ENCODE data around the gene PEAK1. TPM values are rescaled to one million over a fixed set of nuclear protein-coding genes. Genes with fewer than 3 reads are reported as not detected.
A peak's percentile ranks its signal among the peaks of the same experiment; 100 is the strongest.

The PEAK1 gene
- total RNA-seq, 1 donor from 2014 or later: 59.6 TPM

DNA sequence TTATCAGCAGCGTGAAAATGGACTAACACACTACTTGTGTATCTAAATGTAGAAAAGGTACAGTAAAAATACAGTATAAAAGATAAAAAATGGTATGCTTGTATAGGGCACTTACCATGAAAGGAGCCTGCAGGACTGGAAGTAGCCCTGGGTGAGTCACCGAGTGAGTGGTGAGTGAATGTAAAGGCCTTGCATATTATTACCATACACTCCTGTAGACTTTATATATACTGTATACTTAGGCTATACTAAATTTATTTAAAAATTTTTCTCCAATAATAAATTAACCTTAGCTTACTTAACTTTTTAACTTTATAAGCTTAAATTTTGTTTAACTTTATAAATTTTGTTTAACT lies 281.8 kb downstream of the PEAK1 start:
- DNase-seq (ENCODE audit: low read depth in 2 of 2): no peak

GRCh38 chr15:77135181-77135580 lies 284.7 kb downstream of the PEAK1 start:
- no peak for DNase-seq (ENCODE audit: low read depth in 2 of 2)

DNA sequence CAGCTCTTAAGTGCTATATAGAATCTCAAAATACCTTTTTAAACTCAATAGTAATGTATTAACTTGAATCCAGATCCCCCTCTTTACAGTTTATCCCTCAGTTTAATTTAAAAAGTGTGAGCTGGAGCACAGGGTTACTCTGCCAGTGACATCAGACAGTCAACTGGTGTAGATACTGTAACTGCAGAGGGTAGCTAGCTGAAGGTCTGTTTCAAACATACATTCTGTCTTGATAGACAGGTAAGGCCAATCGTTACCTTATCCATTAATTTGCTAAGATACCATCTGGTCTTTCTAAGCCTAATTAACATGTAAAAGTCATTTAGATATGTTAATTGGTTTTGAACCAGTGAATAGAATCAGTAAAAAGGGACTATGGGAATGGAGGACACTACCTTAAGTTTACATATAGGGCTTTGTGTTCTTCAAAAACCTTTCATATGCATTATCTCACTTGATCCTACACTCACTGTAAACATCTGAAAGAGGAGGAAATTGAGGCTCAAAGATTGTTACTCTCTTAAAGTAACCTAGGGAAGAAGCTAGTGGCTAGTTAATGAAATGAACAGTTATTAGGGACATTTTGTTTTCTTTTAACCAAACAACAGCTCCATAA lies 289.5 kb downstream of the PEAK1 start:
- no peak for DNase-seq (ENCODE audit: low read depth in 2 of 2)

DNA sequence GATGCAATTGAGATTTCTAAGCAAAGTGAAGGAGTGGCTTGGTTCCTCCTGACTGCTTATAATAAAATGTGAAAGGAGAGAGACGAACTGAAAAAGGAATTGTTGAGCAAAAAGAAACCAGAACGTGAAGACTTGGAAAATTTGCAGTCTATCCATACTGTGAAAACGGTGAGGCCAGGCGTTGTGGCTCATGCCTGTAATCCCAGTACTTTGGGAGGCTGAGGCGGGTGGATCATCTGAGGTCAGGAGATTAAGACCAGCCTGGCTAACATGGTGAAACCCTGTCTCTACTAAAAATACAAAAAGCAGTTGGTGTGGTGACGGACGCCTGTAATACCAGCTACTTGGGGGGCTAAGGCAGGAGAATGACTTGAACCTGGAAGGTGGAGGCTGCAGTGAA lies 292.3 kb downstream of the PEAK1 start:
- no peak for DNase-seq (ENCODE audit: low read depth in 2 of 2)

- DNase-seq (ENCODE audit: low read depth in 2 of 2): no peak
Observed at GRCh38 chr15:77126529-77127326, 293.2 kb downstream of the PEAK1 start.

GRCh38 chr15:77123854-77124253 lies 296.1 kb downstream of the PEAK1 start:
- DNase-seq (ENCODE audit: low read depth in 2 of 2): no peak

GRCh38 chr15:77122576-77122975 lies 297.3 kb downstream of the PEAK1 start:
- DNase-seq (ENCODE audit: low read depth in 2 of 2): no peak

- no peak for DNase-seq (ENCODE audit: low read depth in 2 of 2)
Observed at GRCh38 chr15:77121599-77121998, 298.3 kb downstream of the PEAK1 start.

GRCh38 chr15:77120576-77120975 lies 299.3 kb downstream of the PEAK1 start:
- DNase-seq (ENCODE audit: low read depth in 2 of 2): no peak

GRCh38 chr15:77119446-77119845 lies 300.5 kb downstream of the PEAK1 start:
- no peak for DNase-seq (ENCODE audit: low read depth in 2 of 2)

GRCh38 chr15:77118882-77119321 lies 301.0 kb downstream of the PEAK1 start:
- peak; percentile 66 to 79 for DNase-seq (ENCODE audit: low read depth in 2 of 2)

DNA sequence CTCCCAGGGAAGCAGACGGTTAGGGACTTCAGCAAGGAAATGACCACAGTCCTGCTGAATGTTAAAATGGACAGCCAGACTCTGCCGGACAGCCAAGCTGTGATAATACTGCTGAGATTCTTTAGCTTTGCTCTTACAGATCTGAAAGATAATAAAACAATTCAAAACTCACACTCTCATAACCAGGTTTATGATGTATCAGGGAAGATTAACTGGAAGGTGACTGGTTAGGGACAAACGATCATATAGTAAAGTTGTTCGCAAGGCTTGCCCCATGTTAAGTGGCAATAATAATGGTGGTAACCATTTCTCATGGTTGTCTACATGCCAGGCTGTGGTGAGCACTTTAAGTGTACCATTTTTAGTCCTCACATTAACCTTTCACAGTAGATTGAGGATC lies 304.7 kb downstream of the PEAK1 start:
- DNase-seq (ENCODE audit: low read depth in 2 of 2): no peak

DNA sequence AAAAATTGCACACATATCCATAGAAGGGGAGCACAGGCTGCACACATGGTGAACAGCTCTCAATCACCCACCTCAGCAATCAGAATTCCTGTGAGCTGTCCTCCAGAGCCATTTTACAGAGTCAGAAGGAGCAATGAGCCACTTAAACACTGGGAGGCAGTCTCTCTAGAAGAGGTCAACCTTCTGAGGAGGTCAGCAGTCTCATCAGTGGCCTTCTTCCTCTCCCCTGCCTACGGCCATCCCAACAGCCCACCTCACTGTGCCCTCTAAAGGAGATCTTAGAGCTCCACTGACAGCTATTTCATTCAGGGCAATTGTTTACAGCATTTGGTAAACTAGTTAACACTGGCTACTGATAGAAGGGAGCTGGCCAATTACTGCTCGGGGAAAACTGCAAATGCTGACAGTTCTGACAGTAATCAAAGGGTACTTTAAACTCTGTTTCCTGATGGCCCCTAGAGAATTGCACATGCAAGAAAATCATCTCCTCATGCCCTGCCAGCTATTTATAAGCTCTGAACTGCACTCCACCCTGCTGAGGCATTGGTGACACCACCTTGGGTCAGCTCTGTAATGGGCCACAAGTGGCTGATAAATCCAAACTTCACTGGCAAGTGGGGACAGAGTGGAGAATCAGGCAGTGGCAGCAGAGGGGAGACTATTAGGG lies 306.9 kb downstream of the PEAK1 start:
- DNase-seq (ENCODE audit: low read depth in 2 of 2): no peak

DNA sequence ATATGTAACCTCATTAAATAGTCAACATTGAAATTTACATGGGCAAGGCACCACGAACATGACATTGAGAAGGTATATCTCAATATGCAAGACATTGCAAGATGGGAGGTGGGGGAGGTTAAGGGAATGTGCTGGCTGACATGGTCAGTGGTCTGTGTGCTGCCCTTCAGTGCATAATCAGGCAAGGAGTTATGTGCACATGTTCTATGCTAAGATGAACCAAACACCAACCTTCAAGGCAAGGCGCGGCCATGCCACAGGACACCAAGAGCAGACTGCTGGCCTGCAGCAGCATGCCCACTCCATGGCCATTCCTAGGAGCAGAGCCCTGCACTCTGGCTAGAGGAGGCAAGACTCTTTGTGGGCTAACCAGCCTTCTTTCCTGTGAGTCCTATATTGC lies 308.1 kb downstream of the PEAK1 start:
- no peak for DNase-seq (ENCODE audit: low read depth in 2 of 2)

DNA sequence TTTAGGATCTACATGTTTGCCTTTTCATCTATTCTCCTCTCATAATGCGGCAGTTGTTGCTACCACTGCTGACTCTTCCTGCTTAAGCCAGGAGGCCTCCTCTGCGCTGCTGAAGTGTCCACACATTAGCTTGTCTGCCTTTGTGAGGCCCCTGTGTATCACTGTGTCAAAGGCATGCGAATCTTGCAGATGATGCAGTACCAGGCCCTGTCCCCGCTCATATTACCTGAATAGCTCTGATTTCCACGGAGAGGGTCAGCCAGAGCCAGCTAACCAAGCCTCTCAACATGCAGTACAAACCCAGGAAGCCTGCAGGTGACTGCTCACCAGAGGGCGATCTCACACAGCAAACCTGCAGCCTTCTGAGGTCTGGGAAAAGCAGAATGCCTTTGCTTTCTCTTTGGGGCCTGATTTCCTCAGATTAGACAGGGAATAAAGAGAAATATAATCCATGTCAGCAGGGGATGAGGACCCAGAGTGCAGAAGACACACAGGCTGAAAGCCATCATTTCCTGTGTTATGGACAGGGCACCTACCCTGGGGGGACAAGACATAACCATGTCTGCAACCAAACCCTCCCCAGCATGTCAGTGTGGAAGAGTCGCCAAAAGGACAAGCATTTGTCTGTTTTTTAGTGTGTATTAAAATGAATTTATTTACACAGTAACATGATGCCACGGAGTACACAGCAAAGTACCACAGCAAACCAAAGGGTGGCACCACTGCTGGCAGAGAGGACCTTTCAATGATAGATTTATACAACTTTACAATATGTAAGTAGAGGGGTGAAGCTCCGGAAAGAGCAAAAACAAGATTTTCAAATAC lies 312.2 kb downstream of the PEAK1 start:
- DNase-seq (ENCODE audit: low read depth in 2 of 2): peak; percentile 36 to 58

DNA sequence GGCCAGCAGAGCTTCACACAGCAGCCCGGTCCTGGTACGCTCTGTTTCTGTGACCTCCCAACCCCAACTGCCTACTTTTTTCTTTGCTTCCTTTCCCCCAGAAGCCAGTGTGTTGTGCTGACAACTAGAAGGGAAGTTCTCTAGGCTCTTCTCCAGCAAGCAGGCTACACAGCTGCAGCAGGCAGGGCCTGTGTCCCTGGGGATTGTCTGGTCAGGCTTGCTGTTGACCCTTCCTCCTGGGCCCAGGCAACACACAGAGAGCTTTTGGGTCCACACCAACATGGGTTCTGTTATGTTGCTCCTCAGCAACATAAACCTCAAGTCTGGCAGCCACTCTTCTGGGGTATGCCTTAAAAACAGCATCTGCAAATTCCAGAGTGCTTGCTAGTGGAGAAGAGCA lies 312.8 kb downstream of the PEAK1 start:
- DNase-seq (ENCODE audit: low read depth in 2 of 2): peak; percentile 9 to 25

- DNase-seq (ENCODE audit: low read depth in 2 of 2): peak in 1 of 2 donors; percentile 54
Observed at GRCh38 chr15:77104155-77104554, 315.7 kb downstream of the PEAK1 start.

DNA sequence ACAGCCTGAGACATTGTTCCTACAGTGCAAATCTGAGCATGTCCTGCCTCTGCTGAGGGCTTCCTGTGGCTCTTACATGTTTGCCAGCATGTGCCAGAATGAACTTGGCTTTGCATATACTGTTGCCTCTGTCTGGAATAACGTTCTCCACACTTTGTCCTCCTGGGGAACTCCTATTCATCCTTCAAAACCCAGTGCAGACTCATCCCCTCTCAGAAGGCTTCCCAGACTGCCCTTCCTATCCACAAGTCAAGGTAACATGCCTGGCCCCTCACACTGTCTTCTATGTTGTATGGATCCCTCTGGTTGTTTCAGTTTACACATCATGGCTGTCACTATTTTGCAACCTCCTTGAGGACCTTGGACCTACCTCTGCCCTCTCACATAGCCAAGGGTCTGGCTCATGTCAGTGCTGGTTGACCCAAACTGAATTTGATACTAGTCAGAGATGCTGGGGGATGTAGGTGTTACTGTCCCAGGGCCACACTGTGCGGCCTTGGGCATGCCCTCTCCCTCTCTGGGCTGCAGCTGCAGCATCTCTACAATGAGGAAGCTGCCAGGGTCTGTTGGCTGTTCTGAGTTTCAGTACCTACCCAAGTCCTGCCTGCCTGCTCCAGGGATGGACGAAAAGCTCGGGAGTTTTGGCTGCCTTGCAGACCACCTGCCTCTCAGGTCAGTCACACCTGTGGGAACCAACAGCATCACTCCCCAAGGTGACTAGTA lies 320.0 kb downstream of the PEAK1 start:
- no peak for DNase-seq (ENCODE audit: low read depth in 2 of 2)

DNA sequence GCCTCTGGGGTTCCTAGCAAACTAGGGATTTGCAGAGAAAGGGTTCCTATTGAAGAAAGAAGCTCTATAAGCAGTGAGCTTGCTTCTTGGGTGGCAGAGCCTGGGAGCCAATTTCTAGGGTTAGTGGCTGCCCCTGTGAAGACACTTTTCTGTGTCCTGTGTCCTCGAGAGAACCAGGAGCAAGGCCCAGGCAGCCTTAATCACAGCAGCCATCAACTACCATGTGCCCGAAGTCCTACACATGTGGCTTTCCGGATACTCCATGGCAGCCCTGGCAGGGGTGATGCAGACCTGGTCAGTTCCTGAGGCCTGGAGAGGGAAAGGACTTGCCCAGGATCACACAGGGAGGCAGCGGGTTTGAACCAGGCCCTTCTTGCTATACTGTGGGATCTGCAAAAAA lies 321.3 kb downstream of the PEAK1 start:
- DNase-seq (ENCODE audit: low read depth in 2 of 2): no peak

DNA sequence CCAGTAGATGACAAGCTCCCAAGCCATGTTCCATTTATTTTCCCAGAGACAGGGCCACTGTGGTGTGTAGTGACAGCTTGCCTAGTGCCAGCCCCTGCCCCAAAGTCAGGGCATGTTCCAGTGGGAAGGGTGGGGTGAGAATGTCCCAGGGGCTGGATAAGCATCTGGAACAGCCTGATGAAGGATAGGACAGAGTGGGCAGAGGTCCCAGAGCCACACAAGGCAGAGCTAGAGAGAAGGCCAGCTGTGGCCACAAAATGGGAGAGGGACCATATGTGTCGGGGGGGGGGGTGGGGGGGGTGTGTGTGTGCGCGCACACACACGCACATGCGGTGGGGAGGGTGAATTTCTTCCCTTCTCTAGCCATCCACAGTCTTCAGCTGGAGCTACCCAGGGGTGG lies 322.0 kb downstream of the PEAK1 start:
- DNase-seq (ENCODE audit: low read depth in 2 of 2): no peak

- no peak for DNase-seq (ENCODE audit: low read depth in 2 of 2)
Observed at GRCh38 chr15:77097248-77097721, 322.6 kb downstream of the PEAK1 start.
